GM12891 (cell line): ENCODE data around the gene RAB9A.

Experiments
- POLR2A ChIP-seq: IDR thresholded peaks from 2 replicates; pipeline ENCODE4 v1.6.1; 2011; ENCODE audit warnings: low read depth, low read length, control low read depth
- TAF1 ChIP-seq: IDR thresholded peaks from 2 replicates; pipeline ENCODE4 v1.6.1; 2011; ENCODE audit warnings: low read depth, low read length, control low read depth

- TF ChIP-seq TAF1 (no peak), POLR2A (no peak)
Observed at GRCh38 chrX:13649838-13650237, 39.1 kb upstream of the RAB9A start.
